NCI-H128 (cell line): ENCODE data around the gene OTUD1.
A peak's percentile ranks its signal among the peaks of the same experiment; 100 is the strongest.
"Not testable (repeated sequence)": the region's sequence is repeated elsewhere in the genome, so short reads cannot be mapped to it uniquely, and the experiment has no call there.

Experiments
- DNase-seq: peaks from one replicate; lab custom pipeline; 2025; ENCODE audit not compliant: unreplicated experiment; lab: John Stamatoyannopoulos, UW

OTUD1 gene

DNA sequence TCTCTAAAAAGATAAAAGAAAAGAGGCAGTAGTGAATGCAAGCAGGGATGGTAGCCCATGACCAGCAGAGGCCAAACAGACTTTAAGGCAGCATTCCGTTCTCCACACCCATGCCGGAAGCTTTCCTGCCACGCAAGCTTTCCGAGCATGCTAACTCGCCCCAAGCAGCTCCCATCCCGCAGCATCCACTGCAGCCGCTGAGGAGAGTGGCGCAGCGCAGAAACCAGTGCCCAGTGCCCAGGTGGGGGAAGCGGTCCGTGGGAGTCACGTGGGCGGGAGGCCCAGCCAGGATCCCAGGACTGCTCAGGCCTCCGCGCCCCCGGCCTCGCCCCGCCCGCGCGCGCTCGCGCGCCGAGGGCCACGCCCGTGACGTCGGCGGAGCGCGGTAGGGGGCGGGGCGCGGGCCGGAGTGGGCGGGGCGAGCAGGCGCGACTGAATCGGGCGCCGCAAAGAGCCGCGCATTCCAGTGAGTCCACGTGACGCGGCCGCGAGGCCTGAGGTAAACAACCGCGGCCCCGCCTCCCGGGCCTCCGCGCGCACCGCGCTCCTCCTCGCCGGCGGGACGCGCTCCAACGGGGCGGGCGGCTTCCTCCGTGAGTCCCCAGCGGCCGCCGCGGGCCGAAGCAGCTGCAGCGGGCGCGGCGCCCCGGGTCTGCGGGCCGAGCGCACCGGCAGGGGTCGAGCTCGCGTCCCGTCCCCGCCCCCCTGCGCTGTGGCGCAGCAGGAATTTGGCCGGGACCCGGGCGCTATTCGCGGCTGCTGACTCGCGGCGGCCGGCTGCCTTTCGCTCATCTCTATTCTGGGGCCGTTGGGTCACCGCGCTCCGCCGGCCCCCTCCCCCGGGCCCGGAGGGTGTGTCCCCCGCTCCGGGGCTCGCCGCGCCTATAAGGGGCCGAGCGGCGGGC lies at the start of gene OTUD1:
TSS of gene OTUD1 (plus strand) at position 529 of the 905 bp plus-strand sequence. CDS start 383 bp downstream, outside the sequence.
- DNase-seq = peak; percentile 29

- DNase-seq = not testable (repeated sequence)
Observed at GRCh38 chr10:23390408-23390807, 48.5 kb upstream of the OTUD1 start.

- no peak for DNase-seq
Observed at GRCh38 chr10:23390809-23391208, 48.1 kb upstream of the OTUD1 start.

- DNase-seq = no peak
Observed at GRCh38 chr10:23391821-23392220, 47.1 kb upstream of the OTUD1 start.

DNA sequence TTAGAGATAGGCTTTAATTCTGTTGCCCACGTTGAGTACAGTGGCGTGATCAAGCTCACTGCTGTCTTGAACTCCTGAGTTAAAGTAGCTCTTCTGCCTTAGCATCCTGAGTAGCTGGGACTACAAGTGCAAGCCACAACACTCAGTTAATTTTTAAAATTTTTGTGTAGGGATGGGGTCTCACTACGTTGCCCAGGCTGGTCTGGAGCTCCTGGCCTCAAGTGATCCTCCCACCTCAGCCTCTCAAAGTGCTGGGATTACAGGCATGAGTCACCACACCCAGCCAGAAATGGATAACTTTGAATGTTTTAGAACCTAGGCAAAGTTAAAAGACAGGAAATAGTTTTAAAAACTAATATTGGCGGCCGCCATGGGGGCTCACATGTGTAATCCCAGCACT lies 43.9 kb upstream of the OTUD1 start:
- no peak for DNase-seq

DNA sequence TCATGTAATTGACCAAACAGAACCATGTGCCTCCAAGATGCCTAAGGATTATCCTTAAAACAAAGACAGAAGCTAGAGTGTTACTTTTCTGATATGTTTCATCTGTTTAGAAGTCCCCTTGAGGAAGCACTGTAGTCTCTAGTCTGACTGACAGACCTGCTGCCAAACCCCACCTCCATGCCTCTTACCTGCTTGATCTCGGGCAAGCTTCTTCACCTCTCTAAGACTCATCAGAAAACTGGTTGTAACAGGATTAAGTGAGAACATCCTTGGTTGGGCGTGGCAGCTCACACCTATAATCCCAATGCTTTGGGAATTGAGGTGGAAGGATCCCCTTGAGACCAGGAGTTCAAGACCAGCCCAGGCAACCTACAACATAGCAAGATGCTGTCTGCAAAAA lies 42.2 kb upstream of the OTUD1 start:
- DNase-seq = no peak

DNA sequence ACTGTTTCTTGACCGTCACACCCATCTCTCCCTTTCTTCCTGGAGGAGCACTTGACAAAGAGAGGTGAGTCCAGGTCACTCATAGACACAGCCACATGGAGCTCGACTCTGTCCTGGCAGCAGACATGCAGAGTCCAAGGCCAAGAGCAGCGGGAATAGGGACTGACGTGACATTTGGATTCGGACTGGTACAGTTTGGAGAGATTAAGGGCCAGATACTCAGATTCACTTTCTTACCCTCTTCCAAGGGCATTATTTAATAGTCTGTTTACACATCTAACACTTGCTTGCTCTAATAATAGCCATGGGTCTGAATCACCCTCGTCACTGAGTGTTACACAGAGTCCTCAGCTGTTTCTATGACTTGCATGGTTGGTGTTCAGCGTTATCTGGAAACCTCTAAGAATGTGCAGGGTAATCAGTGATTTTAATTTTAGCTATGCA lies 39.2 kb upstream of the OTUD1 start:
- no peak for DNase-seq

GRCh38 chr10:23402856-23403255 lies 36.0 kb upstream of the OTUD1 start:
- DNase-seq = no peak

DNA sequence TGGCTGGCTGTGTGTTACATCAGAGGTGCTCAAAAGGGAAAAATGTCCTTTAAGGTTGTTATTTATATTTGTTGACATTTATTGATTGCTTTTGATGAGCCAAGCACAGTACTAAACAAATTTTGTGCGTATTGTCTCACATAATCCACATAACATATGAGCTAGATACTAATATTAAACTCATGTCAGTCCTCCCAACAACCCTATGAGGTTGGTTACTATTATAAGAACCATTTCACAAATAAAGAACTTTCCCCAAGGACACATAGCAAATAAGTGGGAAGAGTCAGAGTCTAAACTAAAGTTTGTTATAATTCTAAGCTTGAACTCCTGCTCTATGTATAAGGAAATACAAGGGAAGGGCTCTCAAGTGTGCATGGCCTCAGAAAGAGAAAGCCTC lies 35.6 kb upstream of the OTUD1 start:
- no peak for DNase-seq

GRCh38 chr10:23403719-23404118 lies 35.2 kb upstream of the OTUD1 start:
- no peak for DNase-seq

GRCh38 chr10:23404461-23404980 lies 34.4 kb upstream of the OTUD1 start:
- DNase-seq = no peak

- DNase-seq = no peak
Observed at GRCh38 chr10:23405540-23405939, 33.3 kb upstream of the OTUD1 start.

GRCh38 chr10:23406409-23406808 lies 32.5 kb upstream of the OTUD1 start:
- DNase-seq = no peak

DNA sequence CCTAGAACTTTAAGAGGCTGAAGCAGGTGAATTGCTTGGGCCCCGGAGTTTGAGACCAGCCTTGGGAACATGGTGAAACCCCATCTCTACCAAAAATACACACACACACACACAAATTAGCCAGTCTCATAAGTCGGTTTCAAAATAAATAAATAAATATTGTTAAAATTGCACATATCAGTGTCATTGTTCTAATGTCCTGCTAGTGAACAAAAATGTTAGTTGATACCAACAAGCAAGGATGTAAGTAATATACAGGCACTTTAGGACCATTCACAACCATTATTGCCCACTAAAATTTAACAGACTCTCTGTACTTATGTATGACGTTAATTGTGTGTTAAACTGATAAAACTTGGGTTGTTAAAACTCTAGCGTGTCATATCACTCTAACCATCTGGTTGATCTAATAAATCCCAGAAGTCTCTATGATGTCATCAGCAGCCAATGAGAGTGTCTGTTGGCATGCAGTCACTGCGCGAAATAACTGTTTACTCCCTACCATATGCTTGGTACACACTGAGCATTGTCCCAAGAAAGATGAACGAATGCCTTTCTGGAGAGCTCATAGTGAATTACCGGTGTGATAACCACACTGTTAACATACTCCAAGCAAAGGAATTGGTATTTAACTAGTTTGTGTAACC lies 30.4 kb upstream of the OTUD1 start:
- DNase-seq = no peak

DNA sequence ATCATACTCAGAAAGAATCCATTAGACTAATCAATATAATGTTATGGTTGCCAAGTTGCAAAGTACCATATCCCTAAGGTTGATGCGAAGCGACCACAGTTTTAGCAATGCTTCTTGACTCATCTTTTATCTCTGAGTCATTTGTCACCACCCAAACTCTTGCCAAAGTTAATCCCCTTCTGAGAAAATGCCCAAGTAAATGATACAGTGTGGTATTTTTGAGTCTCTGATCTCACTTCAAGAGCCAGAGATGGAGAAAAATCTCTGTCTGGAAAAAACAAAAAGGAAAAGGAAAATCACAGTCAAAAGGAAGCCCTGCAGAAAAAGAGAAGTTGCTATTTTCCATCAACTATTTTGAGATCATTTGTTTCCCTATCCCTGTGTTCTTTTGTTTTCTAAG lies 26.7 kb upstream of the OTUD1 start:
- DNase-seq = no peak

DNA sequence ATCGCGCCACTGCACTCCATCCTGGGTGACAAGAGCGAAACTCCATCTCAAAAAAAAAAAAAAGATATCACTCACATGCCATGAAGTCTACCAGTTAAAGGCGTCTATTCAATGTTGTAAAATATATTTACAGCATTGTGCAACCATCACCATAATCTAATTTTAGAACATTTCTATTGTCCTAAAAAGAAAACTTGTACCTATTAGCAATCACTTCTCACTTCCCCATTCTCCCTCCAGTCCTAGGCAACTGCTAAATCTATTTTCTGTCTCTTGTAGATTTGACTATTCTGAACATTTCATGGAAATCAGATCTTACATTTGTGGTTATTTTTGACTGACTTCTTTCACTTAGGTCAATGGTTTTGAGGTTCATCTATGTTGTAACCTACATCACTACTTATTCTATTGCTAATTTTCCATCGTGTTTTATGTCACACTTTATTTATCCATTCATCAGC lies 25.2 kb upstream of the OTUD1 start:
- no peak for DNase-seq

- no peak for DNase-seq
Observed at GRCh38 chr10:23414658-23415057, 24.2 kb upstream of the OTUD1 start.

GRCh38 chr10:23417254-23417653 lies 21.6 kb upstream of the OTUD1 start:
- no peak for DNase-seq

GRCh38 chr10:23418051-23418681 lies 20.7 kb upstream of the OTUD1 start:
- DNase-seq = no peak

DNA sequence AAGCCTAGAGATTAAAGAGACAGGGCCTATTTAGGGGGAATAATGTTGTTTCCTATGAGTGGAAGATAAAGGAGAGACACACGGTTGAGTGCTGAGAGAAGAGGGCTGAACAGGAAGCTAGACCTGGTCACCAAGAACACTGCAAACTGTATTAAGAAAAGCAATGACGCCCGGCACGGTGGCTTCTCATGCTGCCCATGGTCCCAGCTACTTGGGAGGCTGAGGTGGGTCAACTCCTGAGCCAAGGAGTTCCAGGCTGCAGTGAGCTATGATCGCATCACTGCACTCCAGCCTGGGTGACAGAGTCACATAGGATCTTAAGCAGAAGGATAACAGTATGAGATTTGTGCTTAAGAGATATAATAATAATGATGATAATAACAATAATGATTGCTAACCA lies 19.7 kb upstream of the OTUD1 start:
- DNase-seq = no peak

GRCh38 chr10:23419655-23420329 lies 19.1 kb upstream of the OTUD1 start:
- DNase-seq = no peak
